ENCODE measurements around the gene ZFHX2. TPM values are rescaled to one million over a fixed set of nuclear protein-coding genes. Genes with fewer than 3 reads are reported as not detected.
A peak's percentile ranks its signal among the peaks of the same experiment; 100 is the strongest.
"Not testable (repeated sequence)": the region's sequence is repeated elsewhere in the genome, so short reads cannot be mapped to it uniquely, and the experiment has no call there.

Gene ZFHX2
- 0.81 TPM for total RNA-seq

DNA sequence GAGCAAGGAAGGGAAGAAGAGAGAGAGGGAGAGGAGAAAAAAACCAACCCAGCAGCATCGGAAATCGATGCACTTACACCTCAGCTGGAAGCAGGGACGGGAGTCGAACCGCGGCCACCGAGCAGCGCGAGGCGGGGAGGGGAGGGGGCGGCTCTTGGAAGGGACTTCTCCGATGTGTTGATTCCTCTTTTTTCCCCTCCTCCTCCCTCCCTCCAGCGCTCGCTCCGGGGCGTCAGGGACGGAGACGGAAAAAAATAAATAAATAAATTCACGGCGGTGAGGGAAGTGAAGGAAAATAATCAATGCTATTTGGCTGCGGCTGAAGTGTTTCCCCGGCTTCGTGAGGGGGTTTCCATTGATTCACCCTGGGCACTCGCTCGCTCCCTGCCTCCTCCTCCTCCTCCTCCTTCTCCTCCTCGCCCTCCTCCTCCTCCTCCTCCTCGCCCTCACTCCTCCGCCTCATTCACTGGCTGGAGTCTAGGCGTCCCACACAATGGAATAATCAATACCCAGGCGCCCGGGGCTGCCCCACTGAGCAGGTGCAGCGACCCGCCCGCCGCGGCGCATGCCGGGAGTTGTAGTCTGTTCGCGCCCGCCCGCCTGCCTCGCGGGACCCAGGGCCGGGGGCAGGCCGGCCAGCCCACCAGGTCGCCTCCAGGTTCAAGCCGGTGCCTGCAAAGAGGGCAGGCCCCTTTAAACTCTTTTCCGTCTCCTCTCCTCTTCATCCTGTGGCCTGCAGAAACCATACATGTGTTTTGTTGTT lies at the start of gene ZFHX2:
Gene ZFHX2, minus strand, starts transcription at position 500 of the 763 bp plus-strand sequence. CDS start 16,440 bp downstream, outside the sequence.
- peak; percentile 82 for ATAC-seq

DNA sequence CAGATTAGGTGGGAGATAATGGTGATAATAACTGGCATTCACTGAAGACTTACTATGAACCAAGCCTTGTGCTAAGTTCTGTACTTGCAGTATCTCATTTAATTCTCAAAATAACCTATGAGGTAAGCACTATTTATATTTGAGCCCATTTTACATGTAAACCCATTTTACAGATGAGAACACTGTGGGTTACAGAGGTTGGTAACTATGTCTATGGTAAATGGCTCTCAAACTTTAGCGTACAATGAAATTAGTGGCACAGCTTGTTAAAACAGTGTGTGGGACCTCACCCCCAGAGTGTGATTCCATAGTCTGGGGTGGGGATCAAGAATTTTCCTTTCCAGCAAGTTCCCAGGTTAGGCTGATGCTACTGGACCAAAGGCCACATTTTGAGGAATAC lies 49.2 kb upstream of the ZFHX2 start:
- ATAC-seq (no peak), DNase-seq (ENCODE audit: low spot score) (no peak)

More for the DNA sequence above, at the start of gene ZFHX2:
- peak; percentile 90 for DNase-seq (ENCODE audit: low spot score)

DNA sequence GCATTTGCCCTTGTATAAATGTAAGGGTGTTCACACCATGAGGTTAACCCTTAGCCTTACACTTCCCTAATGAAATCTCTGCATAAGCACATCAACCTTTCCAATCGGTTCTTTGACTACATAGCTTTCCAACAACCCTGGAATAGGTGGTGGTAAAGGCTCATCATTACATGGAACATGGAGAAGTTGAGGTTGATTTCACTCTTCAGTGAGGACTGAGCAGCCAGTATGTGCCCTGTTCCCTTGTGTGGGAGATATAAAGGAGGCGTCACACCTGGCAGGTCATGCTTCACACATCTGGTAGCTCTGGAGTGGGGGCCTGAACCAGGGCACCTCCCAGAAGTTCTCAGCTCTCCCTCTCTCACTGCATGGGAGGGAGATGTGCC lies 48.8 kb upstream of the ZFHX2 start:
- DNase-seq (ENCODE audit: low spot score), result no peak
- ATAC-seq, result no peak

DNA sequence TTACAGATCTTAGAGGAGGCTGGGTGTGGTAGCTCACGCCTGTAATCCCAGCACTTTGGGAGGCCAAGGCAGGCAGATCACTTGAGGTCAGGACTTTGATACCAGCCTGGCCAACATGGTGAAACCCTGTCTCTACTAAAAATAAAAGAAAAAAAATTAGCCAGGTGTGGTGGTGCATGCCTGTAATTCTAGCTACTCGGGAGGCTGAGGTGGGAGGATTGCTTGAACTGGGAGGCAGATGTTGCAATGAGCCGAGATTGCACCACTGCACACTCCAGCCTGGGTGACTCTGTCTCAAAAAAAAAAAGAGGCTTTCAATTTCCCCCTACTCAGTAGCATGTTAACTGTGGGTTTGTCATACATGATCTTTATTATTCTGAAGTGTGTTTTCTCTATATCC lies 42.6 kb upstream of the ZFHX2 start:
- DNase-seq (ENCODE audit: low spot score); ATAC-seq: not testable (repeated sequence)

DNA sequence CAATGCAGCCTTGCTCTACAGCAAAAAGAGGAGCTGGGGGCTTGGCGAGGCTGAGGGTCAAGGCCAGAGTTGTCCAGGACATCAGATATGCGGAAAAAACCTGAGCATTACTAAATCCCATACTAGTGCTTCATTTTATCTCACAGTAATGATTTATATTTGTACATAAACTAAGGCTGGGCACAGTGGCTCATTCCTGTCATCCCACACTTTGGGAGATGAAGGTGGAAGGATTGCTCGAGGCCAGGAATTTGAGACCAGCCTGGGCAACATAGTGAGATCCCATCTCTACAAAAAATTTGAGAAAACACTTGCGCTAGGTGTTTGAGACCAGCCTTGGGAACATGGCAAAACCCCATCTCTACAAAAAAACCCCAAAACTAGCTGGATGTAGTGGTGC lies 38.6 kb upstream of the ZFHX2 start:
- DNase-seq (ENCODE audit: low spot score) (peak; percentile 16), ATAC-seq (no peak)

DNA sequence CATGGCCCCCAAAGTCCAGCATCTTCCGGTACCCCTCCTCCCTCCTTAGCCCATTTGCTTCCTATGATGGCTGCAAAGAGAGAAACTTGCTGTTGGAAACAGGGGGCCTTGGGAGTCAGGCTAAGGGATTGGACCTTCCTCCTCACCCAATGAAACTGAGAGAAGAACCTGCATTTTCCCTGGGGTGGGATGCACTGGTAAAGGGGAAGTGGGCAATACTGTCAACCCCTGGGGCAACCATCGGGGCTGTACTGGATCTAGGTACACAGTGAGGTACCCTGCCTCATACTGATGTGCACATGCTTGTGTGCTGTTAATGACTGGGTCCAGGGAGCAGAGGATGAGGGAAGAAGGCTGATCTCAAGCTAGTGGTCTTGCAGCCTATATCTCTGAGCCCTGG lies 38.0 kb upstream of the ZFHX2 start:
- no peak for ATAC-seq
- DNase-seq (ENCODE audit: low spot score), result peak; percentile 40

DNA sequence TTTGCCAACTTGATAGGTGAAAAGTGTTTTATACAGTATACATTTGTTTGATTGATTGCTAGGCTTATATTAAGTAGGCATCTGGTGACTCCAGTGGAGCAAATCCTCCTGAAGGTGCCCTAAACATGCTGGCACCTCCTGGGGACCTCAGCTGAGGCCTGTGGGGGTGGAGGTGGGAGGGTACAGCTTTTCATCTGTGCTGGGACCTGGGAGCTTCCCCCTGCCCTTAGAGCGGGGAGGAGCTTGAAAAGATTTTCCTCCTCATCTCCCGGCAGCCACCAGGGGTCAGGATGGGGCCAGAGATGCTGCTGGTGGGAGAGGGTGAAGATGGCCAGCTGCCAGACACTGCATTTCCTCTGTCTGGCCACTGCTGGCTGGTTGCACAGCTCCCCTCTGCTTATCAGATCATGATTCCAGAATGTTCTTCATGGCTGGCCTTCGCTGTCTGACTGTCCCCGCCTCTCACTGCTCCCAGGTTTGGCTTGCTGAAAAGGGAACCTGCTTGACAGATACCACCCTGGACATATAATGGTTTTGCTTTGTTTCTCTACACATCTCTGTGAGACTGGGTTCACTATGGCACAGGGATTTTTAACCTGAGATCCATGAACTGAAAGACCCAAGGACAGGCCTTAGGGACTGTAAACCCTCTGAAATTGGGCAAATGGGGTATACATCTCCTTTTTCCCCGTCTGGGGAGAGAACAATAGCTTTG lies 37.5 kb upstream of the ZFHX2 start:
- DNase-seq (ENCODE audit: low spot score) (peak; percentile 95), ATAC-seq (peak; percentile 100)

DNA sequence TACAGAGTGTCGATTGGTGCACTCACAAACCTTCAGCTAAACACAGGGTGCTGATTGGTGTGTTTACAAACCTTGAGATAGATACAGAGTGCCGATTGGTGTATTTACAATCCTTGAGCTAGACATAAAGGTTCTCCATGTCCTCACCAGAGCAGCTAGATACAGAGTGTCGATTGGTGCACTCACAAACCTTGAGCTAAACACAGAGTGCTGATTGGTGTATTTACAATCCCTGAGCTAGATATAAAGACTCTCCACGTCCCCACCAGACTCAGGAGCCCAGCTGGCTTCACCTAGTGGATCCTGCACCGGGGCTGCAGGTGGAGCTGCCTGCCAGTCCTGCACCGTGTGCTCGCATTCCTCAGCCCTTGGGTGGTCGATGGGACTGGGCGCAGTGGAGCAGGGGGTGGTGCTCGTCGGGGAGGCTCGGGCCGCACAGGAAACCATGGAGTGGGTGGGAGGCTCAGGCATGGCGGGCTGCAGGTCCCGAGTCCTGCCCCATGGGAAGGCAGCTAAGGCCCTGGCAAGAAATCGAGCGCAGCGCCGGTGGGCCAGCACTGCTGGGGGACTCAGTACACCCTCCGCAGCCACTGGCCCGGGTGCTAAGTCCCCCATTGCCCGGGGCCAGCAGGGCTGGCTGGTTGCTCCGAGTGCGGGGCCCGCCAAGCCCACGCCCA lies 33.1 kb upstream of the ZFHX2 start:
- not testable (repeated sequence) for ATAC-seq
- peak; percentile 24 for DNase-seq (ENCODE audit: low spot score)

DNA sequence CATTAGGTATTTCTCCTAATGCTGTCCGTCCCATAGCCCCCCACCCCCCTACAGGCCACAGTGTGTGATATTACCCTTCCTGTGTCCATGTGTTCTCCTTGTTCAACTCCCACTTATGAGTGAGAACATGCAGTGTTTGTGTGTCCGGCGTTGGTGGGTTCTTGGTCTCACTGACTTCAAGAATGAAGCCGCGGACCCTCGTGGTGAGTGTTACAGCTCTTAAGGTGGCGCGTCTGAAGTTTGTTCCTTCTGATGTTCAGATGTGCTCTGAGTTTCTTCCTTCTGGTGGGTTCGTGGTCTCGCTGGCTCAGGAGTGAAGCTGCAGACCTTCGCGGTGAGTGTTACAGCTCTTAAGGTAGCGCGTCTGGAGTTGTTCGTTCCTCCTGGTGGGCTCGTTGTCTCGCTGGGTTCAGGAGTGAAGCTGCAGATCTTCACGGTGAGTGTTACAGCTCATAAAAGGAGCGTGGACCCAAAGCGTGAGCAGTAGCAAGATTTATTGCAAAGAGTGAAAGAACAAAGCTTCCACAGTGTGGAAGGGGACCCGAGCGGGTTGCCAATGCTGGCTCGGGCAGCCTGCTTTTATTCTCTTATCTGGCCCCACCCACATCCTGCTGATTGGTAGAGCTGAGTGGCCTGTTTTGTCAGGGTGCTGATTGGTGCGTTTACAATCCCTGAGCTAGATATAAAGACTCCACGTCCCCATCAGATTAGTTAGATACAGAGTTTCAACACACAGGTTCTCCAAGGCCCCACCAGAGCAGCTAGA lies 32.4 kb upstream of the ZFHX2 start:
- peak; percentile 16 for DNase-seq (ENCODE audit: low spot score)
- ATAC-seq, result not testable (repeated sequence)

DNA sequence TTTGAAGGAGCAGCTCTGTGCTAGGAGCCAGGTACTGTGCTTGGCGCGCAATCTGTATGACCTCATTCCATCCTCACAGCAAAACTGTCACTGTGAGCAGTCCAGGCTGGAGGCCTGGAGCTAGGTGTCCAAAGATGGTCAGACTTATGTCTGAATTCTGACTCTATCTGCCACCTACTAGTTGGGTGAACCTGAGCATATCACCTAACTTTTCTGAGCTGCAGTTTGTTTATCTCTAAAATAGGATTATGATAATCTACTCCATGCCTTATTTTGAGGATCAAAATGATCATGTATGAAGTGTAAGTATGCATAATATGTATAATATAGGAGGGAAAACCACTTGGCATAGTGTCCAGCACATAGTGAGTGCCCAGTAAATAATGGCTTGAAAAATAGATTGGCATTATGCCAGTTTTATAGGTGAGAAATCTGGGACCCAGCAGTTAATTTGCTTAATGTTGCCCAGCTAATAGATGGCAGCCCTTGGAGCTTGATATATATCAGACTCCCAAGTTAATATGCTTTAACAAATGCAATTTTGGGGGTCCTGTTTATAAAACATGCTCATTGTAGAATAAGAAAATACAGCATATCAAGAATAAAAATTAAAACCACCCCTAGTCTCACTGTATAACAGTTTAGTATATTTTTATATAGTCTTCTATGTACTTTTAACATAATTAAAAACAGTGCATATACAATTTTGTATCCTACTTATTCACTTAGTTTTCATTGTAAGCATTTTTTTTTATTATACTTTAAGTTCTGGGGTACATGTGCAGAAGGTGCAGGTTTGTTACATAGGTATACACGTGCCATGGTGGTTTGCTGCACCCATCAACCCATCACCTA lies 31.6 kb upstream of the ZFHX2 start:
- DNase-seq (ENCODE audit: low spot score) (no peak), ATAC-seq (no peak)

DNA sequence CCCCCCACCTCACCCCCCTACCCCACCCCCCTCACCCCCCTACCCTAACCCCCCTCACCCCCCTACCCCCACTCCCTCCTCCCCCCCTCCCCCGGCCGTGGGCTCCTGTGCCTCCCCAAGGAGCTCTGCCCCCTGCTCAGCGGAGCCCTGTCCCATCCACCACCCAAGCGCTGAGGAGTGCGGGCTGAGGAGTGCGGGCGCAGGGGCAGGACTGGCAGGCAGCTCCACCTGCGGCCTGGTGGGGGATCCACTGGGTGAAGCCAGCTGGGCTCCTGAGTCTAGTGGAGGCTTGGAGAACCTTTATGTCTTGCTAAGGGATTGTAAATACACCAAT lies 29.4 kb upstream of the ZFHX2 start:
- ATAC-seq (no peak), DNase-seq (ENCODE audit: low spot score) (peak; percentile 39)

DNA sequence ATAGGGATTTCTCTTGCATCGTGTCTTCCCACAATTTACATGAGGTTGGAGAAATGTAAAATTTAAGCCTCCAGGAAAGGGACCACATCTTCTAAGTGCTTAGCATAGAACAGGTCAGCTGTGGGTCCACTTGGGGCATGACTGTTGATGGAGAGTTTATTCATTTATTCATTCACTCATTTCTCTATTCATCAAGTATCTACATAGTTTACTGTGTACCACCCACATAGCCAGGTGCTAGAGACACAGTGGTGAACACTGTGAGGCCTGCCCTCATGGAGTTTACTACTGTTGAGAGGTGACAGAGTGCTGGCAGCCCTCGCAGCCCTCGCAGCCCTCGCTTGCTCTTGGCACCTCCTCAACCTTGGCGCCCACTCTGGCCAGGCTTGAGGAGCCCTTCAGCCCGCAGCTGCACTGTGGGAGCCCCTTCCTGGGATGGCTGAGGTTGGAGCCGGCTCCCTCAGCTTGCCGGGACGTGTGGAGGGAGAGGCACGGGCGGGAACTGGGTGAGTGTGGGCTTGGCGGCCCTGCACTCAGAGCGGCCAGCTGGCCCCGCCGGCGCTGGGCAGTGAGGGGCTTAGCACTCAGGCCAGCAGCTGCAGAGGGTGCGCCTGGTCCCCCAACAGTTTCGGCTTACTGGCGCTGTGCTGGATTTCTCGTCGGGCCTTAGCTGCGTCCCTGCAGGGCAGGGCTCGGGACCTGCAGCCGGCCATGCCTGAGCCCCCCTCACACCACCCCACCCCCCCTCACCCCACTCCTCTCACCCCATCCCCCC lies 28.8 kb upstream of the ZFHX2 start:
- DNase-seq (ENCODE audit: low spot score), result peak; percentile 31
- ATAC-seq, result no peak

DNA sequence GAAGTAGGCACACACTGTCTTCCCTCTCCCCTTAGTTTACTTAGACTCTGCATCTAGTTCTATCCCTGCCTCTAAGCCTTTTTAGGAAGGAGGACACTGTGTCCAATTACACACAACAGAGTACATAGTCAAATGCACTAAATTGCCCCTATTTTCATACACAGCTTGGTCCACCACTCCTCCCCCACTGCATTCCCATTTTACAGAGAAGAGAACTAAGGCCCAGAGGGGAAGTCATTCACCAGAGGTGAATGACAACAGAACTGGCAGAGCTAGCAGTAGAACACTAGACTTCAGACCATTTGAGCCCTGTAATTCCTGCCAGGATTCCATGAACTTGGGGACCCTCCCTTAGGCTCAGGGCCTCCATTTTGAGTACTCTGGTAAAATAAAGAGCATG lies 28.2 kb upstream of the ZFHX2 start:
- ATAC-seq (no peak), DNase-seq (ENCODE audit: low spot score) (no peak)

DNA sequence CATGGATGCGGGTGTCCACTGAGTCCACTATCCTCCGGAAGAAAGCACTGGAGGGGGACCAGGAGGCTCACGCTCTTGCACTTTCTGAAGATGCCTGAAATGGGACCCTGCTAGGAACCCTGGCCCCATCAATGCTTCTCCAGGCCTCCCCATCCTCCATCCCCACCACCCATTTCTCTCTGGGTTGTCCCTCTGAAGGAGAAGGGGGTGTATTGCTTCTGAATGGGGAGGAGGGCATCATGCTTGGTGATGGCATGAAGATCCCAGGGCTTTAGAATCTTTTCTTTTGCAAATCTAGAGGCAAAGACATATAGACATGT lies 27.7 kb upstream of the ZFHX2 start:
- ATAC-seq (no peak), DNase-seq (ENCODE audit: low spot score) (no peak)

DNA sequence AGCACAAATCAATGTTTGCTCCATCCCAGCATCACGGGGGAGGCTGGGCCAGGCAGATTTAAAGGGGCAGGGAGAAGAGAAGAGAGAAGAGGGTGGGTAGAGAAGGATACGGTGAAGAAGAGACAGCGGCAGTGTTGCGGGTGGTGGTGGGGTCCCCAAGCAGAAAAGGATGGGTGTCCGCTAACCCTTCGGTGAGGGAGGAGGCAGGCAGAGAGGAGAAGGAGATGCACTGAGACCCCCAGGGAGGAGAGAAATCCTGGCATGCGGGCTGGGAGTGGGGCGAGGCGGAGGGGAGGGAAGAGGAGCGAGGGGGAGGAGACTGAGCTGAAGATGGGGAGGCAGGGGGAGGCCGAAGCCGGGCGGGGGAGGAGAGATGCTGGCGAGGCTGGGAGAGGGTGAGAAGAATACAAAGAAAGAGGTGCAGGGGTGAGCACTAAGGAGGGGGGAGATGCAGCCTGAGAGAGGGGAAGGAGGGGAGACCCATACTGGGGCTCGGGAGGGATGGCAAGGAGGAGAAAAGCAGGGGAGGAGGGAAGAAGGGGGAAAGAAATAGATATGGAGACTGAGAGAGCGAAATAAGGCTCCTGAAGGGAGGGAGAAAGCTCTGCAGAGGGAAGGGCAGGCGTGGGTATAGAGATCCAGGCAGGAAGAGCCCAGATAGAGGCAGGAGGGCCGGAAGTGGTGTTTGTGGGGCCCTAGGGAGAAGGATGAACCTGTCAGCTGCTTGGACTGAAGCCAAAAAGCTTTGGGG lies 27.2 kb upstream of the ZFHX2 start, which contains the start of gene JPH4:
Gene JPH4, minus strand, starts transcription at position 231 of the 751 bp plus-strand sequence. CDS start 1,337 bp downstream, outside the sequence.
- ATAC-seq (no peak), DNase-seq (ENCODE audit: low spot score) (peak; percentile 28)

DNA sequence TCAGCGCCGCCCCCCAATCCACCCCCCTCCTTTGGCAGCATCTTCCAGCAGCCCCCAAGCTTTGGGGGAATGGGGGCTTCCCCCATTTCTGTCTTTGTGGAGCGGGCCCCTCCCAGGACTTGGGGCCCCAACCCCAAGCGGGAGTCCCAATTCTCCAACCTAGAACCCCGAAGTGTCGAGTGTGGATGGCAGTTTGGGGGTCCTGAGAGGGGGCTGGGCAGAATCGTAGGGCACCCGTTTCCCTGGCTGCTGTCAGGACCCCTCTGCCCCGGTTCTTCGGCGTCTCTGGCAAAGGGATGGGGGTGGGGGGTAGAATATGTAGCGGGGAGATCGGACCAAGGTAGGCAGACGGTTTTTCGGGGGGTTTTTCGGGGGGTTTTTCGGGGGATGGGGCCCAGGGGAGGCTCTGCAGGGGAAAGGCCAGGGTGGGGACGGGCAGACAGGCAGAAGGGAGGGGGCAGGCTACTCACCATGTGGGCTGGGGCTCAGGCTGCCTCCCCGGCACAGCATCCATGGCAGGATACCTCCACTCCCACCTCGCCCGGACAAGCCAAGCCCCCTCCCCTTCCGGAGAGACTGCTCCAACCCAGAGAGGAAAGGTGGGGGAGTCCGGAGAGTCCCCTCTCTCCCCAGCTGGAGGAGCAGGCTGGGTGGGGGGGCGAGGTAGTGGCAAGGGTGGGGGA lies 26.3 kb upstream of the ZFHX2 start:
- peak; percentile 33 for DNase-seq (ENCODE audit: low spot score)
- ATAC-seq, result no peak

DNA sequence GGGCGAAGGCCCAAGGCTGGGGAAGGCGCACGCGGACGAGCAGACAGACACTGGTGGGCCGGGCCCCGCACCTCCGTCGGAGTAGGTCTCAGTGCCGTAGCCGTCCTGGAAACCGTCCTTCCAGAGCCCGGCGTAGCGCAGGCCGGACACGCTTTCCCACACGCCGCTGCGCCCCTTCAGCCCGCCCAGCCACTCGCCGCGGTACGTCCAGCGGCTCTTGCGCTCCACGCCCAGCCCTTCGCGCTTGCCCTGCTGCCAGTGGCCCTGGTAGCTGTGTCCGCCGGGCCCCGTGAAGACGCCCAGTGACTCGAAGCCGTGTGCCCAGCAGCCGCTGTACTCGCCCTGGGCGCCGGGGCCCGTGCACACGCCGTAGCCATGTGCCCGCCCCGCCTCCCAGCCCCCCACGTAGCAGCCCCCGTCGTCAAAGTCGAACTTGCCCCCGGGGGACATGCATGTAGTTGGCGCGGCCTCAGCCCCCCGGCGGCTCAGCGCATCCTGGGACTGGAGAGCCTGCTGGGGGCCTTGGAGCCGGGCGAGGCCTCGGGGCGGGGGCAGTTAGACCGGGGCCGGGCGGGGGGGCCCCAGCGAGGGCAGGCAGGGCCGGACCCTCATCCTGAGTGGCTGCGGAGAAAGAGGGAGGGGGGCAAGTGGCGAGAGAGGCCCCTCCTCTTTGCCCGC lies 25.6 kb upstream of the ZFHX2 start:
- ATAC-seq (peak; percentile 51), DNase-seq (ENCODE audit: low spot score) (peak; percentile 42)
